ENCODE data around the gene MGAT4D.

DNA sequence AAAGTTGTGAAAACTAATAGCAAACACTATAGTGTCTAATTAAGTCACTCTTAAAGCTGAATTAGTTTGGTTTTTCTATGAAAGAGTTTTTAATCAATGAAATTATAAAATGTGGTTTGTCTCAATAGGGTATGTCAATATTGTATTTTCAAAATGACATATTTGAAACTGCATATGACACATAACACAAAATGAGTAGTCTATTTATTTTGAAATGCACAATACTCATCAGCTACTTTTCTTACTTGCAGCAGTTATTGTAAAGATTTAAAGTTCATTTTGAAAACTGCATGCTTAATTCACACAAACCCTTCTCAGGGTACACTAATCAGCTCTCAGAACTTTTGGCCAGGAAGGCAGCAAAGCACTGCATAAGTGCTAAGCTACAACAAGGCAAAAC lies 91.8 kb downstream of the MGAT4D start:
- TF ChIP-seq, protein P1, sequence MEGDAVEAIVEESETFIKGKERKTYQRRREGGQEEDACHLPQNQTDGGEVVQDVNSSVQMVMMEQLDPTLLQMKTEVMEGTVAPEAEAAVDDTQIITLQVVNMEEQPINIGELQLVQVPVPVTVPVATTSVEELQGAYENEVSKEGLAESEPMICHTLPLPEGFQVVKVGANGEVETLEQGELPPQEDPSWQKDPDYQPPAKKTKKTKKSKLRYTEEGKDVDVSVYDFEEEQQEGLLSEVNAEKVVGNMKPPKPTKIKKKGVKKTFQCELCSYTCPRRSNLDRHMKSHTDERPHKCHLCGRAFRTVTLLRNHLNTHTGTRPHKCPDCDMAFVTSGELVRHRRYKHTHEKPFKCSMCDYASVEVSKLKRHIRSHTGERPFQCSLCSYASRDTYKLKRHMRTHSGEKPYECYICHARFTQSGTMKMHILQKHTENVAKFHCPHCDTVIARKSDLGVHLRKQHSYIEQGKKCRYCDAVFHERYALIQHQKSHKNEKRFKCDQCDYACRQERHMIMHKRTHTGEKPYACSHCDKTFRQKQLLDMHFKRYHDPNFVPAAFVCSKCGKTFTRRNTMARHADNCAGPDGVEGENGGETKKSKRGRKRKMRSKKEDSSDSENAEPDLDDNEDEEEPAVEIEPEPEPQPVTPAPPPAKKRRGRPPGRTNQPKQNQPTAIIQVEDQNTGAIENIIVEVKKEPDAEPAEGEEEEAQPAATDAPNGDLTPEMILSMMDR (IDR thresholded peaks at IDR 0.05): no peak
- TF ChIP-seq EZH2 (IDR thresholded peaks at IDR 0.05; ENCODE audit: borderline replicate concordance, insufficient read depth, low read depth, low read length, poor library complexity, severe bottlenecking): no peak
